Muscle of leg (tissue), 11 donors: ENCODE measurements around the gene HMGCS2. TPM values are rescaled to one million over a fixed set of nuclear protein-coding genes. Genes with fewer than 3 reads are reported as not detected.

Experiments
- DNase-seq: peaks from one replicate; pipeline ENCODE4 v3.0.0; 2013
- H3K27ac ChIP-seq: one replicate; pipeline ENCODE4 v1.5.1; 2013; ENCODE audit warnings: mild to moderate bottlenecking, low read length, control low read depth
- H3K27me3 ChIP-seq: one replicate; pipeline ENCODE4 v1.6.1; 2013; ENCODE audit warnings: low read length; ENCODE audit not compliant: control insufficient read depth, insufficient read depth
- H3K36me3 ChIP-seq: one replicate; pipeline ENCODE4 v1.6.1; 2013; ENCODE audit warnings: low read length; ENCODE audit not compliant: control insufficient read depth, insufficient read depth
- H3K4me1 ChIP-seq: one replicate; pipeline ENCODE4 v1.6.1; 2013; ENCODE audit warnings: low read length; ENCODE audit not compliant: control insufficient read depth, insufficient read depth
- H3K4me3 ChIP-seq: one replicate; pipeline ENCODE4 v1.5.1; 2013; ENCODE audit warnings: low read length, control low read depth
- H3K9me3 ChIP-seq: replicated peaks from 2 replicates; pipeline ENCODE4 v1.6.1; 2013; ENCODE audit warnings: low read depth, low read length; ENCODE audit not compliant: control insufficient read depth
- WGBS: methylation state at CpG from one replicate; pipeline ENCODE4 v1.1.5; 2013; ENCODE audit warnings: missing lambda C conversion rate; ENCODE audit not compliant: insufficient coverage; 5-methylcytosine and 5-hydroxymethylcytosine counted together
- polyA plus RNA-seq, 8 donors: library from polyadenylated mRNA; unstranded; fragments of 120-200 nt; gene quantifications; one replicate each; pipeline versions ENCODE4 v1.2.1 to v1.2.3, GENCODE V29; 2013; ENCODE audit warnings: inconsistent platforms in 1 of 8, low replicate concordance in 1 of 8; ENCODE audit not compliant: insufficient read length in 8 of 8, insufficient read depth in 1 of 8
- total RNA-seq: library from RNA; stranded (reverse); fragments of 120-200 nt; gene quantifications from one replicate; pipeline ENCODE4 v1.2.4, GENCODE V29; 2013

HMGCS2 gene
- total and polyA plus RNA-seq, 9 donors: 0.13 to 2.9 (median 1.2) TPM; not detected in 4

DNA sequence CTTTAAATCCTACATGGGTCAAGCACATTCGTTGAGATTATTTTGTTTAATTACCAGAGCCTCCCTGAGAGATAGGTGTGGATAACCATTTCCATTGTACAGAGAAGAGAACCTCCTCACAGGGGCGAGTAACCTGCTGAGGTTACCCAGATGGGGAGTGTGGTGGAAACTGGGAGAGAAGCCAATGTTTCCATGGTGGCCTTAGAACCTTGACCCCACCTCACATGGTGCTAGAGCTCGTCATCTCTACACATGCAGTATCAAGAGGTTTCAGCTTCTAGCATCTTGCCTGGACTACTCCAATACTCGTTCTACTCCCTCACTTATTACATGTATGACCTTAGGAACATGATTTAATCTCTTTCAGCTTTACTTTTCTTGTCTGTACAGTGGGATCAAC is 37.8 kb upstream of the HMGCS2 start:
- Histone ChIP-seq H3K9me3 (no peaks in the 10 kb centered on the region), H3K27me3 (peaks cover 5% of the 10 kb centered on the region), H3K36me3 (no peaks in the 10 kb centered on the region), H3K27ac (no peak overlapping the region), H3K4me3 (no peak overlapping the region), H3K4me1 (no peaks in the 10 kb centered on the region)
- no peak for DNase-seq
- no CpG with 5 or more reads among the region's 4 CpGs for WGBS

DNA sequence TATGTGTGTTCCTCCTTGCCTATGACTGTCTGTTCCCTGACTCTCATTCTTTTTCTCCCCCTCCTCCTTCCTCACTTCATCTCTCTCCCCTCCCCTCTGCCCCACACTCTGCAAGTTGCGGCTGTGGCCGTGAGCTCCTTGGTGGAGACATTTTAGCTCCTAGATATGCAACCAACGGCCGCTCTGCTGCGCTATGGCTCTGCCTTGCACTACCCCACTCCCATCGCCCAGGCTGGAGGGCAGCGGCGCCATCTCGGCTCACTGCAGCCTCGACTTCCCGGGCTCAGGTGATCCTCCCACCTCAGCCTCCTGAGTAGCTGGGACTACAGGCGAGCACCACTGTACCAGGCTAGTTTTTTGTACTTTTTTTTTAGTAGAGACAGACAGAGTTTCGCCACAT is 37.0 kb upstream of the HMGCS2 start:
- Histone ChIP-seq H3K4me3 (no peak overlapping the region), H3K9me3 (no peaks in the 10 kb centered on the region), H3K27me3 (peaks cover 5% of the 10 kb centered on the region), H3K36me3 (no peaks in the 10 kb centered on the region), H3K27ac (no peak overlapping the region), H3K4me1 (no peaks in the 10 kb centered on the region)
- WGBS: 92% methylated on average over 3 of the region's 13 CpGs
- no peak for DNase-seq

DNA sequence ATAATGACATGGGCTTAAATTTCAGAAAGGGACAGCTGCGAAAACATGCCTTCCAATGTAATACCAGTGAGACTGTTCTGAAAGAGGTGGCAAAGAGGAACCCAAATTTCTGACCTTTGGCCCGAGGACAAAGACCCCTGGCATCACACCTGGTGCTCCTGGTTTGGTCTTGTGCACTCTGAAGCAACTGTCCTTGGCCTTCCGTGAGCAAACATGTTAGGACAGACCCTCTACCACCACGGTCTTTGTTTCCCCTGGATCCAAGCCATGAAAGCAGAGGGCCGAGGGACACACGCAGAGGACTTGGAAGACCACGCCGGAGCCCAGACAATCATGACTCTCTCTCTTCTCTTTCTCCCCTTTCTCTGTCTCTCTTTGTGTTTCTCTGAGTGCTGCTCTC is 36.5 kb upstream of the HMGCS2 start:
- H3K36me3 ChIP-seq: no peaks in the 10 kb centered on the region
- H3K4me1 ChIP-seq: no peaks in the 10 kb centered on the region
- WGBS: 87% methylated on average over 8 of the region's 8 CpGs
- H3K27ac ChIP-seq: no peak overlapping the region
- no peak overlapping the region for H3K4me3 ChIP-seq
- DNase-seq: no peak
- H3K9me3 ChIP-seq: no peaks in the 10 kb centered on the region
- H3K27me3 ChIP-seq: peaks cover 5% of the 10 kb centered on the region

DNA sequence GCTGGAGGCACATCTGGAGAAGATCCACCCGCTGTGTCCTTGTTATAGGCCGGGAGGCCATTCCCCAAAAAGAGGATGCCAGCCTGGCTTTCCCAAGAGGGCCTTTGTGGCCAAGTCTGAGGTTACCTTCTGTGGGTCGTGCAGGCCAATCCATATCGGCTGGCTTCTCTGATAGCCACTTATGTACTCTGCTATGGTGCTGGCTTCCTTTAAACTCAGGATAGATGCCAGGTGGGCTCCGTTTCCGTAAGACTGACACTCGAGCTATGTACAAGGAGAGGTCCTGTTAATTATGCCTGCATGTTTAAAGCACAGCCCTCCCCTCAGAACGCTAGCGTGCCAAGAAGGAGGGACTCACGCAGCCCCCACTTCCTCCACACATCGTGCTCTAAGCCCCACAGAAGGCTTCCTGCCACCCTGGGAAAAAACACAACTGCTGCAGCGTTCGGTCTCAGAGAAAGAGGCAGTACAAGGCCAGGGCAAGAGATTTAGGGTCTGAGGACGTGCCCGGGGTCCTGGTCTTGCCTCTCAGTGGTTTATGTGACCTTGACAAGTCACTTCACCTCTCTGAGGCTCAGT is 31.0 kb upstream of the HMGCS2 start:
- Histone ChIP-seq H3K4me3 (no peak overlapping the region), H3K9me3 (no peaks in the 10 kb centered on the region), H3K4me1 (peaks cover 6% of the 10 kb centered on the region), H3K27ac (no peak overlapping the region), H3K27me3 (peaks cover 2% of the 10 kb centered on the region), H3K36me3 (no peaks in the 10 kb centered on the region)
- 76% methylated on average over 13 of the region's 15 CpGs for WGBS
- DNase-seq: no peak

DNA sequence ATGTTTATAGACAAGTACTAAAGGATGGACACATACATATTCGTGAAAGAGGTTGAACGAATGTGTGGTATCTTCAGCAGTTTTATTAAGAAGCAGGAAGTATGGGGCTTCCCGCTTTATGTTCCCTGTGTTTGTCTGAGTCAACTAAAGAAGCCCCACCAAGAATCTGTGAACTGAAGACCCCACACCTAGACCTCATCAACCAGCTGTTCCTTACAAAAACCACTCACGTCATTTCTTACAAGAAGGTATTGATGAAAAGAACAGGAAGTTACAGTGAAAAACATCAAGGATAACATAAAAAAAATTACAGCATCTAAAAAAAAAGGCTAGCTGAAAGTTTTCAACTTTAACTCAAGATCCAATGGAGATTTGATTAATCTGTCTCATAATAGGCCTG is 30.3 kb upstream of the HMGCS2 start:
- Histone ChIP-seq H3K27ac (no peak overlapping the region), H3K27me3 (peaks cover 2% of the 10 kb centered on the region), H3K4me3 (no peak overlapping the region), H3K36me3 (no peaks in the 10 kb centered on the region), H3K9me3 (no peaks in the 10 kb centered on the region), H3K4me1 (peaks cover 6% of the 10 kb centered on the region)
- DNase-seq: no peak
- no CpG with 5 or more reads among the region's 4 CpGs for WGBS

DNA sequence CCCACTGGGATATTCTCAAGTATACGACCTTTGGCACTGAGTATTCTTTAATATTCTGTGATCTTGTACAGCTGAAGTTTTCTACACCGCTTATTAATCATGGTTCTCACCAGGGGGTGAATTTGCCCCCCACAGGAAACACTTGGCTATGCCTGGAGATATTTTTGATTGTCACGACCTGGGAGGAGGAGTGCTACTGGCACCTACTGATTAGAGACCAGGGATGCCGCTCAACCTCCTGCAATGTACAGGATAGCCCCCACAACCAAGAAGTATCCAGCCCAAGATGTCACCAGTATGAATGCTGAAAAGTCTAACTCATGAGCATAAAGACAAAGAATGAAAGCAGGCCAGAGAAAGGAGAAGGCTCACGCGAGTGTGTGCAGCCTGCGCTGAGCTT is 28.9 kb upstream of the HMGCS2 start:
- Histone ChIP-seq H3K27ac (no peak overlapping the region), H3K36me3 (no peaks in the 10 kb centered on the region), H3K4me1 (peaks cover 6% of the 10 kb centered on the region), H3K27me3 (peaks cover 2% of the 10 kb centered on the region), H3K9me3 (no peaks in the 10 kb centered on the region), H3K4me3 (no peak overlapping the region)
- WGBS: 89% methylated on average over 3 of the region's 7 CpGs
- DNase-seq: no peak

DNA sequence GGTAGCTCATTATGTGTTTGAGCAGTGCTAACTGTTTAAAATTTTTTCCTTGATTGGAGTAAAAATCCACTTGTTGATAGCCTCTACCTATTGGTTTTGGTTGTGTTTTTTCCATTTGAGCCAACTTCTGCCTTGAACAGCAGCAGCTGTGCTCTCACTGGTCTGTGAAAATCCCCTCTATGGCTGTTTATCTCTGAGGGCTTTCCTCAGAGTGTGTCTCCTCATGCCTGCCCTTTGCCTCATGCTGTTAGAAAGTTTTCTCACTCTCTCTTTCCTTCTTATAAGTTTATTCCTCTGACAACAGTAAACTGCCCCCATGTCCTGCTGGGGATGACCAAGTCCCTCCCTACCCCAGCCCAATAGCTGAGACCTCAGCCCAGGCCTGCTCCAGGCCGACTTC is 28.5 kb upstream of the HMGCS2 start:
- no peak for DNase-seq
- peaks cover 6% of the 10 kb centered on the region for H3K4me1 ChIP-seq
- H3K27me3 ChIP-seq: peaks cover 2% of the 10 kb centered on the region
- no peaks in the 10 kb centered on the region for H3K9me3 ChIP-seq
- H3K27ac ChIP-seq: no peak overlapping the region
- no CpG with 5 or more reads among the region's 1 CpG for WGBS
- H3K36me3 ChIP-seq: no peaks in the 10 kb centered on the region
- no peak overlapping the region for H3K4me3 ChIP-seq

DNA sequence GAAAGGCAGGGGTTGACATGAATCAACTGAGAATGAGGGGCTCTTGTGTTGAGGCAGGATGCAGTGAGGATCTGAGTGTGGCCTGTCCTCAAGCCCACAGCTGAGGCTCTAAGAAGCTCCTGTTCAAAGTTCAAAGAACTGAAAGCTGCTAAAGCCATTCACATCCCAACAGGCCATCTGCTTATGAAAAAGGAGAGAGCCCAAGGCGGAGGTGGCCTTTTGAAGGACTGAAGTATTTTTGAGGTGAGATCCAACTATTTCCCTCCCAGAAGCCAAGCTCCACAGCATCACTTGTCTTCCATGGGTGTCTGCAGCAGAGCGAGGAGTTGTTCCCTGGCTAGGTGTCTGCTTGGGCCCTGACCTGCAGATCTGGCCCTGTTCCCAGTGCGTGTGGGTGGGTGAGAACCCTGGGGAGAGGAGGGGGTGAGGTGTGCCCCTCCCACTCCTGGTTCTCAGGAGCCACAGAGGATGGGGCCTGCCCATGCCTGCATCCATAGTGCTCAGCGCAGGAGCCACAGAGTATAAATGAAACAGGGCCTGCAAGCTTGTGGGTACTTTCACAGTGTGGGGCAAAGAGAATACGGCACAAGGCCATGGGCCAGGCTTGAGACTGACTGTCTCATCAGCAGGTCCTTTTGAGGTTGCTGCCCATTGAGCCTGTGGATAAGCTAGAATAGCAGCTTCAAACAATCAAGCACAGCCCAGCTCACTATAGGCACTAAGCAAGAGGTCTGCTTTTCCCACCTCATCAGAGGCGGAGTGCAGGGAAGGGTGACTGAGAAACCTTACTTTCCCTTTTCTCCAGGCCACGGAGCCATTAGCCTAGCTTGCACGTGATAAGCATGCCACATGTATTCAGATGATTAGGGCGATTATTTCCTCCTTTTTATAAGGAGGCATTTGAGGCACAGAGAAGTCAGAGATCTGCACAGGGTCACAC is 26.8 kb upstream of the HMGCS2 start:
- no peaks in the 10 kb centered on the region for H3K27me3 ChIP-seq
- H3K4me1 ChIP-seq: peaks cover 6% of the 10 kb centered on the region
- H3K36me3 ChIP-seq: no peaks in the 10 kb centered on the region
- no peaks in the 10 kb centered on the region for H3K9me3 ChIP-seq
- no peak overlapping the region for H3K4me3 ChIP-seq
- WGBS: 69% methylated on average over 3 of the region's 9 CpGs
- H3K27ac ChIP-seq: peak overlapping the region; percentile 23
- DNase-seq: peak; percentile 62

DNA sequence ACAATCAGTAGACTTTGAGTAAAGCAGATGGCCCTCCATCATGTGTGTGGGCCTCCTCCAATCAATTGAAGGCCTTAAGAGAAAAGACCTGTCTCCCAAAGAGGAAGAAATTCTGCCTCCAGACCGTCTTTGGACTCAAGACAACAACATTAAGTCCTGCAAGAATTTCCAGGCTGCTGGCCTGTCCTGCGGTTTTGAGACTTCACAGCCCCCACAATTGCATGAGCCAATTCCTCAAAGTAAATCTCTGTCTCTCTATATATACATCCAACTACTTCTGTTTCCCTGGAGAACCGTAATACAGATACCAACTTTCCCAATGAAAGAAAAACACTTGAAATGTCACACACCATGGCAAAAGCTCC is 26.2 kb upstream of the HMGCS2 start:
- Histone ChIP-seq H3K9me3 (no peaks in the 10 kb centered on the region), H3K27me3 (no peaks in the 10 kb centered on the region), H3K36me3 (no peaks in the 10 kb centered on the region), H3K27ac (peak overlapping the region; percentile 23), H3K4me1 (peaks cover 6% of the 10 kb centered on the region), H3K4me3 (no peak overlapping the region)
- DNase-seq: peak; percentile 84
- WGBS: 33% methylated on average over 1 of the region's 3 CpGs

DNA sequence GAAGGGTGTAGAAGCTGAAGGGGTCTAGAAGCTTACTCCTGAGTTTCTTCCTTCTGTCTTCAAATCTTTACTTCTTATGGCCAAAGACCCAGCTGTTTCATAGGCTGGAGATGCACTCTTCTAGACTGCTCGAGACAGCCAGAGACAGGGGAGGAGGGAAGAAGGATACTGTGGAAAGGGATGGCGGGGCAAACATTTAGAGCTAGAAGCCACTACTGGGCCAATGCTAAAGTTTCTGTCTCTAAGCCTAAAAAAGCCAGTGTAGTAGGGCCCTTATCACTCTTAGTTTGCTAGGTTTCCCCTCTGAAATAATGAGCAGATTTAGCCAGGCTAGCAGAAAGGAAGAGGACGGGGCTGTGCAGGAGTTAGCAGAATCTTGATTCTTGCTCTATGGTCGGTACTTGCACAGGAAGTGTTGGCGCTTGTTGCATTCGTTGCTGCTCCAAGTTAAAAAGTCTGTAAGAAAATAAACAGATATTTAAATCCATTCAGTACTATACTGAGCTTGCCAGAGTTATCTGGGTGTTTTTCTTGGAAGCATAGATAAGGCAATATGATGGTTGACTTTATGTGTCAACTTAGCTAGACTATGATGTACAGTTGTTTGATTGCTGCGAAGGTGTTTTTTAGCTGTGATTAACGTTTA is 25.6 kb upstream of the HMGCS2 start:
- no peak overlapping the region for H3K27ac ChIP-seq
- no peaks in the 10 kb centered on the region for H3K9me3 ChIP-seq
- no peaks in the 10 kb centered on the region for H3K27me3 ChIP-seq
- DNase-seq: peak; percentile 73
- H3K36me3 ChIP-seq: no peaks in the 10 kb centered on the region
- H3K4me1 ChIP-seq: peaks cover 6% of the 10 kb centered on the region
- H3K4me3 ChIP-seq: no peak overlapping the region
- WGBS: 57% methylated on average over 4 of the region's 8 CpGs
